Gastroesophageal sphincter (tissue), 4 donors: ENCODE results near the gene GPR39. TPM values are rescaled to one million over a fixed set of nuclear protein-coding genes. Genes with fewer than 3 reads are reported as not detected.

Source experiments
- ATAC-seq: fragments of 150-250 bp; one replicate; pipeline ENCODE4 v1.9.1; 2016; ENCODE audit warnings: mild to moderate bottlenecking, moderate library complexity
- H3K27ac ChIP-seq, 4 donors: fragments of 200-600 bp; sonication (generic) in 3 of 4; 1 replicate in 3 of 4; 2 replicates in 1 of 4; pipeline ENCODE4 v1.5.1; 2016 to 2019
- H3K27me3 ChIP-seq: fragments of 200-600 bp; sonication (generic); one replicate; pipeline ENCODE4 v1.5.1; 2019
- H3K36me3 ChIP-seq, 2 donors: fragments of 200-600 bp; sonication (generic); one replicate each; pipeline ENCODE4 v1.5.1; 2019; ENCODE audit warnings: control low read depth in 1 of 2
- H3K4me1 ChIP-seq, 3 donors: fragments of 200-600 bp; sonication (generic); 1 replicate in 2 of 3; 2 replicates in 1 of 3; pipeline ENCODE4 v1.5.1; 2016 to 2019; ENCODE audit warnings: control low read depth in 2 of 3
- H3K4me3 ChIP-seq, 2 donors: fragments of 200-600 bp; sonication (generic); one replicate each; pipeline ENCODE4 v1.5.1; 2019; ENCODE audit warnings: mild to moderate bottlenecking in 1 of 2, moderate library complexity in 1 of 2
- H3K9me3 ChIP-seq, 3 donors: fragments of 200-600 bp; sonication (generic); one replicate each; pipeline ENCODE4 v1.5.1; 2017 to 2019; ENCODE audit warnings: control low read depth in 2 of 3
- EP300 ChIP-seq: sonication (generic); formaldehyde crosslinking; IDR thresholded peaks from one replicate; pipeline ENCODE4 v1.6.1; 2017; ENCODE audit warnings: antibody characterized with exemption, mild to moderate bottlenecking
- POLR2A ChIP-seq, 2 donors: fragments of 450-650 bp; IDR thresholded peaks; one replicate each; pipeline ENCODE4 v1.6.1; 2017; ENCODE audit warnings: antibody characterized with exemption in 2 of 2, mild to moderate bottlenecking in 2 of 2, moderate library complexity in 1 of 2
- POLR2AphosphoS5 ChIP-seq: sonication (generic); formaldehyde crosslinking; IDR thresholded peaks from one replicate; pipeline ENCODE4 v1.6.1; 2017; ENCODE audit warnings: antibody characterized with exemption
- WGBS, 2 donors: methylation state at CpG; one replicate each; pipeline ENCODE4 v1.1.5; 2018; ENCODE audit warnings: low coverage in 1 of 2; 5-methylcytosine and 5-hydroxymethylcytosine counted together
- total RNA-seq, 4 donors: library from RNA; depleted of rRNA; stranded (reverse); fragments of >200 nt; gene quantifications; one replicate each; pipeline ENCODE4 v1.1.0, GENCODE V29; 2016
- TF ChIP-seq, protein P1 (sequence below), 4 experiments: fragments of 200-600 bp in 2 of 4; fragments of 450-650 bp in 2 of 4; sonication (generic) in 1 of 4; IDR thresholded peaks; one replicate each; pipeline ENCODE4 v1.5.1; 2017 to 2019; ENCODE audit warnings: antibody characterized with exemption in 4 of 4, mild to moderate bottlenecking in 2 of 4, moderate library complexity in 2 of 4

The GPR39 gene
- total RNA-seq, 4 donors from 2014 or later, result 0.46 to 2.6 (median 0.69) TPM; not detected in 1

DNA sequence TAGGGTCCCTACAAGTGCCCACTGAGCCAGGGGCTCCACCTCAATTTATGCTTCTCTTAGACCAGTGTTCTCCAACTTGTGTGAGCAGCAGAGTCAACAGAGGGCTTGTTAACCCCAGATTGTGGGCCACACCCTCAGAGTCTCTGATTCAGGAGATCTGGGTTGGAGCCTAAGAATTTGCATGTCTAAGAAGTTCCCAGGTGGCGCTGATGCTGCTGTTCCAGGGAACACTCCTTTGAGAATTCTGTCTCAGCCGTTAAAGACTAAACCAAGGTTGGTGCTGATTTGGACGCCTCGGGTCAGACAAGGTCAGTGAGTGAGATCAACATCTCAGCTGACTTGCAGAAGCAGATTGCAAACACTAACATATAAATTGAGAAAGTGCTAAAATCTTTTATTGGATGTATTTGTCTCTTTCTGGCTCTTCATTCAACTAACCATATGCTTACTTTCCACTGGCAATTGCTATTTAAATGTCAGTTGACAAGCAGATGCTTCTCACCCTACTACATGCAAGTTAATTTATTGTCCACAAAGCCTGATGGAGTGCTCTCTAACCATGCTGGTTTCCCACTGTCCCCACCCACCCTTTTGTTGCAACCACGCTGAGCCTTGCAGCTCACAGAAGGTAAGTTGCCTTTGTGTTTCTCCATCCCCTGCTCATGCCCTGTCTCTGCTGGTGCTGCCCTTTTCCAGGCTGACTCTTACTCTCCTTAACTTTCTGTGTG lies 221.9 kb downstream of the GPR39 start:
- no peaks in the 10 kb centered on the region for H3K9me3 ChIP-seq
- H3K4me3 ChIP-seq, result no peak overlapping the region
- peaks cover 0 to 13% (median 0%) of the 10 kb centered on the region in 3 donors for H3K4me1 ChIP-seq
- 81 to 83% methylated on average over 2 to 5 of the region's 5 CpGs for WGBS, 2 donors
- H3K27me3 ChIP-seq, result no peaks in the 10 kb centered on the region
- no peak overlapping the region for H3K27ac ChIP-seq
- no peaks in the 10 kb centered on the region for H3K36me3 ChIP-seq
- ATAC-seq, result no peak
- TF ChIP-seq POLR2A (IDR thresholded peaks at IDR 0.05) (no peak), EP300 (no peak), POLR2AphosphoS5 (no peak)
- TF ChIP-seq, protein P1, sequence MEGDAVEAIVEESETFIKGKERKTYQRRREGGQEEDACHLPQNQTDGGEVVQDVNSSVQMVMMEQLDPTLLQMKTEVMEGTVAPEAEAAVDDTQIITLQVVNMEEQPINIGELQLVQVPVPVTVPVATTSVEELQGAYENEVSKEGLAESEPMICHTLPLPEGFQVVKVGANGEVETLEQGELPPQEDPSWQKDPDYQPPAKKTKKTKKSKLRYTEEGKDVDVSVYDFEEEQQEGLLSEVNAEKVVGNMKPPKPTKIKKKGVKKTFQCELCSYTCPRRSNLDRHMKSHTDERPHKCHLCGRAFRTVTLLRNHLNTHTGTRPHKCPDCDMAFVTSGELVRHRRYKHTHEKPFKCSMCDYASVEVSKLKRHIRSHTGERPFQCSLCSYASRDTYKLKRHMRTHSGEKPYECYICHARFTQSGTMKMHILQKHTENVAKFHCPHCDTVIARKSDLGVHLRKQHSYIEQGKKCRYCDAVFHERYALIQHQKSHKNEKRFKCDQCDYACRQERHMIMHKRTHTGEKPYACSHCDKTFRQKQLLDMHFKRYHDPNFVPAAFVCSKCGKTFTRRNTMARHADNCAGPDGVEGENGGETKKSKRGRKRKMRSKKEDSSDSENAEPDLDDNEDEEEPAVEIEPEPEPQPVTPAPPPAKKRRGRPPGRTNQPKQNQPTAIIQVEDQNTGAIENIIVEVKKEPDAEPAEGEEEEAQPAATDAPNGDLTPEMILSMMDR (IDR thresholded peaks at IDR 0.05), result no peak

DNA sequence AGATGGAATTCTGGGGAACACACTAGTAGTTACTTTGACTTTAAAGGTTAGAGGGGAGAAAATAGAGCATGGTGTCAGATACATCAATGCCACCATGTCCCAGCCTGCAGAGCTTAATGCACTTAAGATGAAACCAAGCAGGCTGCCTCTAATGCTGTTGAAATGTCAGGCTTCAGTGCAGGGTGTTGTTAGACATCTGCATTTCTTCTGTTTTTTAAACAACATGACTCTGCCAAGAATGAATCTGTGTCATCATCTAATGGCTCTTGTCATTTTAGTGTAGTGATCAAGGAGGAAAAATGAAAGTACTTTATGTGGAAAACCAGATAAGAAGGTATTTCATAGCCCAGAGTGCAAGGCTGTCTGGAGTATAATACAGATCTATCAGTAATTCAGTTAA lies 223.5 kb downstream of the GPR39 start:
- H3K27me3 ChIP-seq, result peaks cover 4% of the 10 kb centered on the region
- H3K4me1 ChIP-seq, result peaks cover 0 to 13% (median 0%) of the 10 kb centered on the region in 3 donors
- no peaks in the 10 kb centered on the region for H3K36me3 ChIP-seq
- H3K4me3 ChIP-seq, result no peak overlapping the region
- no peak overlapping the region for H3K27ac ChIP-seq
- ATAC-seq, result no peak
- no peaks in the 10 kb centered on the region for H3K9me3 ChIP-seq
- no peak for TF ChIP-seq POLR2A (IDR thresholded peaks at IDR 0.05)
- no peak for TF ChIP-seq EP300
- TF ChIP-seq, protein P1 (IDR thresholded peaks at IDR 0.05), result no peak
- no peak for TF ChIP-seq POLR2AphosphoS5

DNA sequence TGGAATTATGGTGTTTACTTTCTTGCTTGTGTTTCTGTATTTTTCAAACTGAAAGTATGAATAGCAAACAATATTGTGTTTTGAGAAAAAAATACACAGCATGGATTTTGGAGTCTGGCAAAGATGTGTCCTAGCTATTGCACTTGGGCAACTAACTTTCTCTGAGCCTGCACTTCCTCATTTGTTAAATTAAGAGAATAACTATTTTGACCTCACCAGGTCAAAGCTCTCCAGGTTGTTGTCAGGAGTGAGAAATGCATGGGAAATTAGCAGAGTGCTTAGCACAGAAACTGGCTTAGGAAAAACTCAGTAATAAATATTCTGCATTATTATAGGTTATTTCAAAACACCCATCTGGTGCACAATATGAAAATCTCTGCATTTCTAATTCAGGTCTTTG lies 225.2 kb downstream of the GPR39 start:
- no peaks in the 10 kb centered on the region for H3K9me3 ChIP-seq

DNA sequence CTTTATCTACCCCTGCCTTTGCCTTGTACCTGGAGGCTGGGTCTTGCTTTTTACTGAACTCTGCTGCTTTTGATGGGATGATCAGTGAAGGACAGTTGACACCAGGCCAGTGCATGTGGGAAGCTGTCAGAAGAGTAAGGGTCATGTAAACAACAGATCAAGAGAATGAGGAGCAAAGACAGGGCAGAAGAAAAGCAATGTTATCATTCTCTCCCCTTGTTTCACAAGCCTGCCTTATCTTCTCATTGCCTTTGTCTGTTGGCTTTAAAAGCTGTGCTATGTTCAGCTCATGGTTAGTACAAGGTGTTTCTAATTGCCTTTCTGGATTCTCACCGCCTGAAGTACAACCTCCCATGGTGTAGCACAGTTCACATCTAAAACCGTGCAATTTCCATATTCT lies 225.8 kb downstream of the GPR39 start:
- ATAC-seq, result no peak
- Histone ChIP-seq H3K4me1 (no peaks in the 10 kb centered on the region), H3K4me3 (no peak overlapping the region), H3K27ac (no peak overlapping the region), H3K36me3 (no peaks in the 10 kb centered on the region), H3K27me3 (peaks cover 21% of the 10 kb centered on the region), H3K9me3 (no peaks in the 10 kb centered on the region)
- WGBS, 2 donors, result 81 to 100% methylated on average over 2 of the region's 2 CpGs
- TF ChIP-seq, protein P1 (IDR thresholded peaks at IDR 0.05), result no peak
- TF ChIP-seq POLR2AphosphoS5, result no peak
- TF ChIP-seq EP300, result no peak
- no peak for TF ChIP-seq POLR2A (IDR thresholded peaks at IDR 0.05)

More for the DNA sequence above, 225.2 kb downstream of the GPR39 start:
- H3K4me1 ChIP-seq, result peaks cover 0 to 4% (median 0%) of the 10 kb centered on the region in 3 donors
- no peaks in the 10 kb centered on the region for H3K36me3 ChIP-seq
- no peak overlapping the region for H3K4me3 ChIP-seq
- TF ChIP-seq EP300 (no peak), POLR2AphosphoS5 (no peak), POLR2A (IDR thresholded peaks at IDR 0.05) (no peak)
- TF ChIP-seq, protein P1 (IDR thresholded peaks at IDR 0.05), result no peak
- ATAC-seq, result no peak
- H3K27ac ChIP-seq, result no peak overlapping the region
- H3K27me3 ChIP-seq, result peaks cover 17% of the 10 kb centered on the region

DNA sequence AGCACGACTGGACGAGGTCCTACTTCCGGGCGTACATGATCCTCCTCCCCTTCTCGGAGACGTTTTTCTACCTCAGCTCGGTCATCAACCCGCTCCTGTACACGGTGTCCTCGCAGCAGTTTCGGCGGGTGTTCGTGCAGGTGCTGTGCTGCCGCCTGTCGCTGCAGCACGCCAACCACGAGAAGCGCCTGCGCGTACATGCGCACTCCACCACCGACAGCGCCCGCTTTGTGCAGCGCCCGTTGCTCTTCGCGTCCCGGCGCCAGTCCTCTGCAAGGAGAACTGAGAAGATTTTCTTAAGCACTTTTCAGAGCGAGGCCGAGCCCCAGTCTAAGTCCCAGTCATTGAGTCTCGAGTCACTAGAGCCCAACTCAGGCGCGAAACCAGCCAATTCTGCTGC lies 228.6 kb downstream of the GPR39 start:
- 85% methylated on average over 8 of the region's 35 CpGs; no CpG with 5 or more reads in 1 of the 2 donors for WGBS, 2 donors
- H3K27me3 ChIP-seq, result peaks cover 28% of the 10 kb centered on the region
- no peak for ATAC-seq
- TF ChIP-seq EP300 (no peak), POLR2A (IDR thresholded peaks at IDR 0.05) (no peak), POLR2AphosphoS5 (no peak)
- TF ChIP-seq, protein P1 (IDR thresholded peaks at IDR 0.05), result peak in 1 of 4 experiments; percentile 8
- no peak overlapping the region for H3K27ac ChIP-seq
- H3K36me3 ChIP-seq, result no peaks in the 10 kb centered on the region
- no peak overlapping the region for H3K4me3 ChIP-seq
- no peaks in the 10 kb centered on the region for H3K9me3 ChIP-seq
- no peaks in the 10 kb centered on the region for H3K4me1 ChIP-seq
